ENCODE results near the gene ADRB2.
"Not testable (repeated sequence)": the region's sequence is repeated elsewhere in the genome, so short reads cannot be mapped to it uniquely, and the experiment has no call there.

The ADRB2 gene

DNA sequence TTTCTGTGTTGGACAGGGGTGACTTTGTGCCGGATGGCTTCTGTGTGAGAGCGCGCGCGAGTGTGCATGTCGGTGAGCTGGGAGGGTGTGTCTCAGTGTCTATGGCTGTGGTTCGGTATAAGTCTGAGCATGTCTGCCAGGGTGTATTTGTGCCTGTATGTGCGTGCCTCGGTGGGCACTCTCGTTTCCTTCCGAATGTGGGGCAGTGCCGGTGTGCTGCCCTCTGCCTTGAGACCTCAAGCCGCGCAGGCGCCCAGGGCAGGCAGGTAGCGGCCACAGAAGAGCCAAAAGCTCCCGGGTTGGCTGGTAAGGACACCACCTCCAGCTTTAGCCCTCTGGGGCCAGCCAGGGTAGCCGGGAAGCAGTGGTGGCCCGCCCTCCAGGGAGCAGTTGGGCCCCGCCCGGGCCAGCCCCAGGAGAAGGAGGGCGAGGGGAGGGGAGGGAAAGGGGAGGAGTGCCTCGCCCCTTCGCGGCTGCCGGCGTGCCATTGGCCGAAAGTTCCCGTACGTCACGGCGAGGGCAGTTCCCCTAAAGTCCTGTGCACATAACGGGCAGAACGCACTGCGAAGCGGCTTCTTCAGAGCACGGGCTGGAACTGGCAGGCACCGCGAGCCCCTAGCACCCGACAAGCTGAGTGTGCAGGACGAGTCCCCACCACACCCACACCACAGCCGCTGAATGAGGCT is at the start of gene ADRB2:
Gene ADRB2, plus strand, starts transcription at position 559 of the 686 bp plus-strand sequence. CDS start 221 bp downstream, outside the sequence.
- DNase-seq (ENCODE audit: low read depth) = peak; percentile 44

DNA sequence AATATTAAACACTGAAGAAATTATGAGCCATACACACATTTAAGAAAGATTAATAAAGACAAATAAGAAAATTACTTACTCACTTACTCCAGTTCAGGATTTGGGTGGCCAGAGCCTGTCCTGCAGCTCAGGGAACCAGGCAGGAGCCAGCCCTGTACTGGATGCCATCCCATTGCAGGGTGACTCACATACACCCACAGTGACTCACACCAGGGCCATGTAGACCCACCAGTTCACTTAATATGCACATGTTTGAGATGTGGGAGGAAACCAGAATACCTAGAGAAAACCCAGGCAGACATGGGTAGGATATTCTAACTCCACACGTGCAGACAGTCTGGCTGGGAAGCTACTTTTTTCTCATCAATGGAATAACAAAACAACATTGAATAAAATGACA is 49.6 kb upstream of the ADRB2 start:
- DNase-seq (ENCODE audit: low read depth) = peak; percentile 37

DNA sequence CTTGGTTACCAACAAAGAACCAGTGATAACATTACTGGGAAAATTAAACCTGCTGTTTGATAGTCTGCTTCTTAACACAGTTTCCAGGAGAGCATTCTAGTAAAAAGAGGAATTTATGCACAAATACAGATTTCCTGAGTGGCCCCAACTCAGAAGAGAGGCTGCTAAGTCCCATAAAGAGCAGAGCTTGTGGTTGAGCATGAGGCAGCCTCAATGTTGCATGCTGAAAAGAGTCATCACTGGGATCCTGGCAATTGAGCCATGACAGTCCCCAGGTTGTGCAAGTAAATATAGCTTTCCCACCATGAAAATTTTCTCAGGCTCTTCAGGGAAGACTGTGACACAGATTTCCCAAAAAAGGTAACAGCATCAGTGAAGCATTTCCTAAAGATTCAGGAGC is 47.5 kb upstream of the ADRB2 start:
- DNase-seq (ENCODE audit: low read depth) = no peak

DNA sequence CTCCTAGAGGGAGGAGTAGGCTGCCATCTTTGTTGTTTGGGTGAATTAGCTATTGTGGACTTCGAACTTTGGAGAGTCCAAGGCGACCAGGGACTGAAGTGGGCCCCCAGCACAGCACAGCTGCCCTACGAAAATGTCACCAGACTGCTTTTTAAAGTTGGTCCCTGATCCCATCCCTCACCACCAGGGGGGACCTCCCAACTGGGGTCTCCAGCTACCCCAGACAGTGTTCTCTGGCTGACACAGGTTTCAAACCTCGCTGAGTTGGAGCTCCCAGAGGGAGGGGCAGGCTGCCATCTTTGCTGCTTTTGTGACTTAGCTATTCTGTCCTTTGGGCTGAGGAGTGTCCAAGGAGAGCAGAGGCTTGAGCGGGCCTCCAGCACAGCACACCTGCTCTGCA is 45.7 kb upstream of the ADRB2 start:
- DNase-seq (ENCODE audit: low read depth) = no peak

DNA sequence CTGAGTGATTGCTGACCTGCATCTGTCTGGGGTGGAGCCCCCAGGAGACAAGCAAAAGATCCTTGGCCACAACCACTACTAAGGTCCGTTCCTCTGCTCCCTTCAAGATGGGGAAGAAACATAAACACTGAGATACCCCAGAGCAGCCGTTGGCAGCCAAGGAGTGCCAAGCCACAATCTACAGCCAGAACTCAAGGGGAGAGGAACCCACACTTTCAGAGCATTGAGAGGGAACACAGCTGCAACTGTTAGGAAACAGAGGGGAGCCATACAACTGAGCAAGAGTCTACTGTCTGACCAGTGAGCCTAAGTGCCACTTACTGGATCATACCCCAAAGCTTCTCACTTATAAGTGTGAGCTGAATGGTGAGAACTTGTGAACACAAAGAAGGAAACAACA is 44.6 kb upstream of the ADRB2 start:
- no peak for DNase-seq (ENCODE audit: low read depth)

DNA sequence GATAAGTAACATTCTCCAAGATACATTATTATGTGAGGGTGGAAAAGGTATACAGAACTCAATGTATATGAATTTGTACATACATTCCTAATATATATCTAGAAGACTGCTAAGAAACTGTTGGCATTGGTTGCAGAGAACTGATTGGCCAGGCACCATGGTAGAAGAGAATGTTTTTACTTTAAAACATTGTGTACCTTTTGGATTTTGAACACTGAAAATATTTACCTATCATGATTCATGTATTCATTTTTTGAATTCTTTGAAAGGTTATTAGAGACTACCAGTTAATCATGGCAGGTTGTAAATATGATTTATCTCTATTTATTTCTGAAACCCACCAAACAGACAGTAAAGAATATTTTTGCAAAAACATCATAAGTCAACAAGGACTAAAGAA is 41.2 kb upstream of the ADRB2 start:
- DNase-seq (ENCODE audit: low read depth) = no peak

DNA sequence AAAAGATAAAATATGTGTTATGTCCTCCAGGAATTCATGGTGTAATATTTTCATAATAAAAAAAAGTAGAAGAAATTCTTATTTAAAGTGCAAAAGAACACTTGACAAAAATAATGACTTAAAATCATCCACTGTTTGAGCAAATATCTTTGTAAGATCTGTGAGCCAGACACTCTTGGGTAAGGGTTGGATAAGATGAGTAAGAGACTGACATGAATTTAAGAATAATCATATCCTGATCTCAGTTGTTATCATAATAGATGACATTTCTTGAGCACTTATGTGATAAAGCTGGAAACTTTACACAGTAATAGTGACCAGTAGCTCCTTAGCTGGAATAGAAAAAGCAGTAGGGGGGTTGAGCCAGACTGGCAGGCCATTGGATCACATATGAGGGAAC is 40.0 kb upstream of the ADRB2 start:
- no peak for DNase-seq (ENCODE audit: low read depth)

DNA sequence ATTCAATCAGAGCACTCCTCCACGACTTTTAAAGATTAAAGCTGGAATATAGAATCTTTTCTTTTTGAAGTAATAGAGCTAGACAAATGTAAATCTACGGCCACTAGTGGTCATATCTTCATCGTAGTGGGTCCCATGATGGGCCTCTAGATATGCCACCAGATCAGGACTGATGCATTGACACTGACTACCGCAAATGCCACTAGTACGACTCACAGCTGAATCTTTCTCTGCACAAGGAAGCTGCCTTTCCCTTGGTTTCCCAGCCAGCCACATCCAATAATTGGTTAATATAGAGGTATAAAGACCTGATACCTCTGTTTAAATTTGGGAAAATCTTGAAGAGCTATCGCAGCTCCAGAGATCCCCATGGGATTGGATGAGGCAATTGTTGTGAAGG is 37.8 kb upstream of the ADRB2 start:
- no peak for DNase-seq (ENCODE audit: low read depth)

DNA sequence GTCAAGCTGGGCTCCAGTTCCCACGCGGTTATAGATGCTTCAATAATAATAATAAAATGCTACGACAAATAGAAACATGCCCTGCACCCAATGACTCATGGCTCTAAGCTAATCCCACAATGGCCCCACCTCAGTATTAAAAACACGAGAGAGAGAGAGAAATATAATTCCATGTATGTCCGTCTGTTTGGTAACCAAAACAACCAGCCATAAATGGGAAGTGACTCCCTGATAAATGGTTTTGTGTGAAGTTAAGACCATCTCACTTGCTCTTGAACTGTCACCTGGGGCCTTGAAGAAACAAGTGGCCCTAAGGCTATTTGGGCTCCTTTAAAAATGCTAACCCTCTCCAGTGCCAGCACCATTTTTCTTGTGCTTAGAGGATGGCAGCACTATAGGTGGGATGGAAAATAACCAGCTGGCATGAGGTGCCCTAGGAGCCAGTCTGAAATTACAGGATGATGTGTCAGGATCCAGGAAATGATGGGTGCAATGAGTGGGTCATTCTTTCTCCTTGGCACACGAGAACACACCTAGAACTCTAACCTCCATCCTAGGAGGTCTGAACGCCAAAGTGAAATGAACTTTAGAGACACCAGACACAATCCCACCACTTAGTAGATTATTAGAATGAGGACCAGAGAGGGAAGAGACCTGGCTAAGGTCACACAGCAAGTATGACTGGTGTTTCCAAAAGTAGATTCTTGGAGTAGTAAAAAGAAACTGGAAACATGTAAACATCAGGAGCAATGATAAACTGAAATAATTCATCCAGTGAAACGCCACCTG is 35.7 kb upstream of the ADRB2 start:
- DNase-seq (ENCODE audit: low read depth) = no peak

DNA sequence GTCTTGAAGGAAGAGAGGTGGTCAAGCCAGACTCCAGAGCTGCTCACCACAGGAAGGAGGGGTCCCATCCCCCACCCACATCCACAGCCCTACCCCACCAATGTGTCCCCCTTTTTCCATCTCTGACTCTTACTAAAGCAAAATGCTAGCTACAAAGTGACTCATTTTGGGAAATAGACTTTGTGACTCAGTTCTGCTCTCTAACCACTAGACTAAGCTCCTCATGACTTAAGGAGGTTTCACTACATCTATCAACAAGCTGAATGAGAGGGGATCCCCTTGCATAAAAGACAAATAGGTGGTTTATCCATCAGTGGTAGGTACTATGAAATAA is 35.1 kb upstream of the ADRB2 start:
- no peak for DNase-seq (ENCODE audit: low read depth)

DNA sequence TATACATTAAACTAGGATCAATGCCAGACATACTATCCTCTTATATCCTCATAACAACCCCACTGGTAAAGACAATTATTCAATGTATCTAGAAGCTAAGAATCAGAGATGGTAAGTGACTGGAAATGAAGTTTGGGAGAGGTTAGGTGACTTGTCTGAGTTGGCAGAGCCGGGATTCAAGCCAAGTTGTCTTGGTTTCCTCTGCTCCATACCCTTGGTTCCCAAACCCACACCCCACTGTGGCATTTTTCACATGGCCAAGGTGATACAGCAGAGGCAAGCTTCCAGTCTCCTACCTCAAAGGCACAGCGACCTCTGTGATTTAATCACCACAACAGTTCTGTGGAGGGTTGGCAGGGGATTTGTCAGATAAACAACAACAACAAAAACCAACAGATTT is 34.7 kb upstream of the ADRB2 start:
- no peak for DNase-seq (ENCODE audit: low read depth)

DNA sequence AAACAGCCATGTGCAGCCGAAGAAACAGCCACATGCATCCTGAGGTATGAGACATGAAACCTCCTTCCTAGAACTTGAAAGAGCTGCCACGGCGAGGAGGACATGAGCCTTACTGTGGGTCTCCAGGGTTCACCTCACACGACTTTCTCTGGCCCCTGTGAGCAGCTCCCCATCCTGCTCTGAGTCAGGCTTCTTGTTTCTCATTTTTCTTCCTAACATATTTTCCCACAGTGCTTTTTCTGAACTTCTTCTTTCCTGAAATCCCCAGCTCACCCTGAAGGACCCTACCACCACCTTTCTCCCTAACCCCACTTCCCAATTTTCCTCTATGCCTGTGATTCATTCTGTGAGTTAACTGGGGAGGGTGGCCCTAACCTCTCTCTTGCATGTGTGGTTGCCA is 33.7 kb upstream of the ADRB2 start:
- DNase-seq (ENCODE audit: low read depth) = no peak

DNA sequence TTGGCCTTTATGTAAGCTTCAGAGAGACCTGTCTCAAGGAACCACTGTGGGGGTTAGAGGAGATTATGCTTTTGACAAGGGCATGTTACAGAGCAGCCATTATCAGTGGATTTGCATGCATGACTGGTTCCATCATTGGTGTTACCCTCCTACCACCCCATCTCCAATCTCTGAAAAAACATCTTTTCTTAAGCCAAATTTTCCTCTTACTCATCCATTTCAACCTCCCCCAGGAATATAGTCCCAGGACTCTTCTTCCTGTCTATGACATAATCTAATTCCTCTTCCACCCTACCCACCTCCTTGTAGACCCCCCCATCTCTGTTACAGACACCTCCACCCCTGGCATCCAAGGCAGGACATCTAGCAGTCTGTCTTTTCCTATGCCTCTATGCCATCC is 33.1 kb upstream of the ADRB2 start:
- no peak for DNase-seq (ENCODE audit: low read depth)

DNA sequence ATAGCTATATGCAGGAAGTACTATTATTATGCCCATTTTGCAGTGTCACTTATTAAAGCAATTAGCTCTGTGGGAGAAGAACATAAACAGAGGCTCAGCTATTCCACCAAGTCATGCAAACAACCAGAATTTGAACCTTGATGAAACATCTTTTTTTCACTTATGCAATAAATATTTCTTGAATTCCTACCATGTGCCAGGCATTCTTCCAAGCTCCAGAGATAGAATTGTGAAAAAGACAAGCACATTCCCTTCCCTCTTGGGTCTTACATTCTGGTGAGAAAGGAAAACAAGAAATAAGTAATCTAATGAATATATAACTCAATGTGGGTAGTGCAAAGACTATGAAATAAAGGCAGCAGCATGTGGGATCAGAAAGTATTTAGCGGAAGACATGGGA is 32.1 kb upstream of the ADRB2 start:
- no peak for DNase-seq (ENCODE audit: low read depth)

DNA sequence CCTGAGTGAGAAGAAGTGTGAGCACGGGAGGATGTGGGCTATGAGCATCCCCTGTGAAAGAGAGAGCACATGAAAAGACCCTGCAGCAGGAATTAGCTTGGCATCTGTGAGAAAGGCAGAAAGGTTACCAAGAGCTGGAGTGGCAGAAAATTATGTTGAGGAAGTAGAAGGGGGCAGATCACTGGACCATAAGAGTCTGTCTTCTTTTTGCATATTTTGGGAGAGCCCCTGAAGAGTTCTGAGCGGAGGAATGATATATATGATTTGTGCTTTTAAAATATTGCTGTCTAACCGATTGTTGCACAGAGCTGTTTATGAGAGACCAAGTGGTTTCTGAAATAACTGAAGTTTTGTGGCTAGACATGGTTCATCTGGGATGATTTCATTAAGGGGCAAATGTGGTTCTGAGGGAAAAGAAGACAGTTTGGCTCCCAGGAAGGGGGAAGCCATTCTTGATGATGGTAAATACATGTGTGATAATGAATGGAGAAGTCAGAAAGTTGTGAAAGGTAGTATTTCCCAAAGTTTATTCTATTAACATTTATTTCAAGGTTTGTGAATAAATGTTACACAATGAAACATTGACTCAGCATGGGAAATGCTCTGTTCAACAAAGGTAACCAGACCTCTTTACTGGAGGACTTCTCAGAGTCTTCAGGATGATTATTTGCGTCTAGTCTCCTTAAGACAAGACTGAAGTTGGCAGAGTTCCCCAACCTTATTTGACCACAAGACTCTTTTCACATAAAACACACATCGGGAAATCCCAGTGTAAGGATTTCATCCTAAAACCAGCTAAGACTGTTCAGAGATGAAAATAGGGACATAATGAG is 31.5 kb upstream of the ADRB2 start:
- no peak for DNase-seq (ENCODE audit: low read depth)

DNA sequence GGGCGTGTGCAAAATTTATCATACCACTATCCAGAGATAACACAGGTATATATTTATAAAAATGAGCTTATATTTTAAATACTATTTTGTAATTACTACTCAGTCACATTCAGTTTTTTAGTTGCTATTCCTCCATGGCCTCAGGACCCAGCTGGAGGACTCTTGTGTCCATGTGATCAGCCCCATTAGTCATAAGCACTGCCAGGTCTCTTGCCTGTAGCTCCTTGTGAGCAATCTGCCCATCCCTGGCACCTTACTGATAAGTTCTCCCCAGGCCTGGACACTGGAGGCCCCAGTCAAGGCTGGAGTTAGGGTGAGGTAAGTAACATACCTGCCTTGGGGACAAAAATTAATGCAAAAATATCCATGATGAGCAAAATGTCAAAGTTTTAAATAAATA is 29.5 kb upstream of the ADRB2 start:
- no peak for DNase-seq (ENCODE audit: low read depth)

DNA sequence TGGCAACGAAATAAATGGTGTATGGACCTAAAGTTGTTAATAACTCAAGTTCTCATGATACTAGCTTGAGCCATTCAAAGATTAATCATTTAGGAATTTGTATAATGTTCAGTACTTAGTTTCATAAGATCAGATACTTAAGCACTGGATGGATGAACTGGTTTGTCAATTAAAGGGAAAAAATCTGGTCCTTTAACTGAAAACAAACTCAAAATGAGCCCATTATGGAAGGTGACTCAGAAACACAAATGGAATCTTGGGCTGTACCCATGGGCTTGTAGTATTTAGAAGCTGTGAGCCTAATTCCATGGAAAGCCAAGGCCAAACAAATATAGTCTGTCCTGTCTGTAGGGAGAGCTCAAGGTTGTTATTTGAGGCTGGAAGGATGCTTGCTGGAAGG is 27.6 kb upstream of the ADRB2 start:
- DNase-seq (ENCODE audit: low read depth) = no peak

DNA sequence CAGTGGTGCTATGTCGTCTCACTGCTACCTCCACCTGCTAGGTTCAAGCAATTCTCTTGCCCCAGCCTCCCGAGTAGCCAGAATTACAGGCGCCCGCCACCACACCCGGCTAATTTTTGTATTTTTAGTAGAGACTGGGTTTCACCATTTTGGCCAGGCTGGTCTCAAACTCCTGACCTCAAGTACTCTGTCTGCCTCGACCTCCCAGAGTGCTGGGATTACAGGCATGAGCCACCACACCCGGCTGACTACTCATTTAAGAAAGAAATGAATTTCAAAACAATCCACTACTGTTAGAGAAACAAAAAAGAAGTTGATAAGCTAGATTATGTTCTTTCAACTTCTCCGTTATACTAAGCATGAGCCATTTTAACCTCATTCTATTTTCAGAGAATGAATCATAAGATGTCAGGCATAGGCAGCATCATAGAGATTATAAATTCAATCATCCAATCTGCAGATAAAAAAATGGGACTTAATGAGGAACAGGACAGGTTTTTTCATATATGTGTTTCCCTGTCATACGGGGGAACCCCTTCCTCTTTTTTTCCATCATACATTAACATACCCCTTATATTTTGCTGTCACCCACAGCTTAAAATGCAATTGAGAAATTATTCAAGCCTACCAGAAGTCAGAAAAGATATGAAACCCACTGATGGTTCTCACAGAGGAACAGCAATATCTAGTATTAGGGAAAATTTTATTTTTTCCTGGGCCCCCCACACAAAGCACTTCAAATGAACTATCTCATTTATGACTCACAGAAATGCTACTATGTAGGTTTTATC is 26.5 kb upstream of the ADRB2 start:
- DNase-seq (ENCODE audit: low read depth) = no peak

DNA sequence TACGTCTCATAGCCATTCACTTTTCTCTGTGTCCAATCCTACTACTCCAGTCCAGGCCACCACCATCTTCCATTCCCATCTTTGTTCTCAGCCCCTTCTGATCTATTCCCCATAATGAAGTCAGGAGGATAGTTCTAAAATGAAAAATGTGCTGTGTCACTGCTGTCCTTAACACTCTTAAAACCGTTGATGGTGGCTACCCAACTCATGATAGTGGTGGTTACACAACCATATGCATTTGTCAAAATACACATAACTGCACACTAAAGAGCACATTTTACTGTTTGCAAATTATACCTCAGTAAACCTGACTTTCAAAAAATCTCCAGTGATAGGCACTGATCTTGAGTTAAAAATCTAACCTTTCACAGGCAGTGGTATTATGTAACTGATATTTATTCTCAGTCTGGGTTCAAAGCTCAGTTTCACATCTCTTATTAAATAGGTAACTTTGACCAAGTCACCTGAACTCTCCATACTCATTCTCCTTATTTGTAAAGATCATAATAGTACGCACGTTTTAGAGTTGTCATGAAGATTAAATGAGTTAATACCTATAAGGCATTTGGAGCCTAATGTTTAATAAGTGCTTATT is 24.6 kb upstream of the ADRB2 start:
- no peak for DNase-seq (ENCODE audit: low read depth)

DNA sequence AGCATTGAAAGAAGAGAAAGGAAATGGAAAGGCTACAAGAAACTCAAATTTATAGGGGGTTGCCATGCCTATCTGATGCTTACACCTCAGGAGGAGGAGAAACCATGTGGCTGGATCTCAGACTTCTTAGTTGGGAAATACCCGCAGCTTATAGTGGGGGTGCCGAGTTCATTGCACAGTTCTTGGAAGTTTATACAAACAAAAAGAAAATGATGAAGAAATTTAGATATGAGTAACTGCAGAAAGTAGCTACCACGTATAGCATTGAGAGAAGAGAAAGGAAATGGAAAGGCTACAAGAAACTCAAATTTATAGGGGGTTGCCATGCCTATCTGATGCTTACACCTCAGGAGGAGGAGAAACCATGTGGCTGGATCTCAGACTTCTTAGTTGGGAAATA is 23.0 kb upstream of the ADRB2 start:
- not testable (repeated sequence) for DNase-seq (ENCODE audit: low read depth)

DNA sequence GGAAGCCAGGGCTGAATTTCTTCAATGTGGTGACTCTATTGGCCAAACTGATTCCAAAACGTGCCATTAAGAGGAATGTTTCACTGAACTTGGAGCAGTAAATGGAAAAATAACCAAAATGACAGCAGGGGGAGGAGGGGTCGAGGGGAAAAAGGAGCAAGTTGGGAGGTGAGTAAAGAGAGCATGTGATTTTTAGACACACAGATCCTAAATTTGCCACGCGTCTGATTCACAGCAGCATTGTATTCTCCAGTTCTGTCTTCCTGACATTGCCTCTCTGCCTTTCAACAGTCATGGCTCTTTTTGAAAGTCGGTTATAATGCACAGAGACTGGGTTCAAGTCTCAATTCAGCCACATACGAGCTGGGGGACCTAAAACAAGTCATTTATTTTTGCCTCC is 22.0 kb upstream of the ADRB2 start:
- DNase-seq (ENCODE audit: low read depth) = no peak

Measured in non-pigmented ciliary epithelial cell (primary cell).